GM19043 (cell line): ENCODE data around the gene PABPC1L.

Source experiments
- ATAC-seq: cut with Tn5 transposase; IDR thresholded peaks from one replicate; pipeline ENCODE4 v1.9.1; 2021; ENCODE audit warnings: low read depth; ENCODE audit not compliant: unreplicated experiment

PABPC1L gene

GRCh38 chr20:44963325-44964215, 53.7 kb downstream of the PABPC1L start:
- no peak for ATAC-seq

- ATAC-seq, result no peak
These were observed 55.8 kb downstream of the PABPC1L start for GRCh38 chr20:44965651-44966029.

- ATAC-seq, result peak; percentile 54
These were observed 56.4 kb downstream of the PABPC1L start, which contains the start of gene STK4 for GRCh38 chr20:44966030-44966961. TSS of gene STK4 (plus strand) at chr20:44966512. CDS start at chr20:44966569, 57 bp downstream.

GRCh38 chr20:44967207-44967807, 57.4 kb downstream of the PABPC1L start:
- ATAC-seq, result no peak

- no peak for ATAC-seq
These were observed 59.5 kb downstream of the PABPC1L start for GRCh38 chr20:44969300-44969894.

GRCh38 chr20:44970243-44970757, 60.4 kb downstream of the PABPC1L start:
- no peak for ATAC-seq

- ATAC-seq, result no peak
These were observed 63.2 kb downstream of the PABPC1L start for GRCh38 chr20:44973053-44973452.

- no peak for ATAC-seq
These were observed 66.8 kb downstream of the PABPC1L start for GRCh38 chr20:44976698-44977097.

GRCh38 chr20:44979090-44979621, 69.3 kb downstream of the PABPC1L start:
- peak; percentile 85 for ATAC-seq

- no peak for ATAC-seq
These were observed 72.0 kb downstream of the PABPC1L start for GRCh38 chr20:44981736-44982406.

GRCh38 chr20:44983093-44983674, 73.3 kb downstream of the PABPC1L start:
- ATAC-seq, result no peak

GRCh38 chr20:44988631-44989171, 78.8 kb downstream of the PABPC1L start:
- ATAC-seq, result no peak
